Upper lobe of right lung (tissue), 1 donor: ENCODE results near the gene ANO3. TPM values are rescaled to one million over a fixed set of nuclear protein-coding genes. Genes with fewer than 3 reads are reported as not detected.

ENCODE experiments used
- ATAC-seq: fragments of 200-7000 bp; cut with Tn5 transposase; one replicate; pipeline ENCODE4 v1.9.1; 2020; ENCODE audit warnings: mild to moderate bottlenecking, moderate library complexity
- DNase-seq: peaks from one replicate; pipeline ENCODE4 v3.0.0-alpha.2; 2020
- H3K27ac ChIP-seq: fragments of 200-600 bp; one replicate; pipeline ENCODE4 v1.8.0; 2022
- H3K27me3 ChIP-seq: fragments of 200-600 bp; one replicate; pipeline ENCODE4 v1.8.0; 2022; ENCODE audit warnings: mild to moderate bottlenecking
- H3K36me3 ChIP-seq: fragments of 200-600 bp; one replicate; pipeline ENCODE4 v1.8.0; 2022
- H3K4me1 ChIP-seq: fragments of 200-600 bp; one replicate; pipeline ENCODE4 v1.8.0; 2022
- H3K4me3 ChIP-seq: fragments of 200-600 bp; one replicate; pipeline ENCODE4 v1.8.0; 2022; ENCODE audit warnings: mild to moderate bottlenecking
- H3K9me3 ChIP-seq: fragments of 200-600 bp; one replicate; pipeline ENCODE4 v1.8.0; 2022
- CTCF ChIP-seq: fragments of 200-600 bp; IDR thresholded peaks from one replicate; pipeline ENCODE4 v1.8.0; 2022; ENCODE audit warnings: antibody characterized with exemption
- intact Hi-C: fragments of 100-400 bp; cut with DNase I; formaldehyde crosslinking; loops from one replicate; pipeline ENCODE4 v1.11.0; 2022
- total RNA-seq: library from RNA; stranded (reverse); fragmentation: NEBNext Ultra II Directional; extraction: Animal tissue kit (Norgen Biotek cat#: 25700); gene quantifications from one replicate; pipeline ENCODE4 v1.2.1, GENCODE V29; 2021
- donor health status: DM: no; HTN: yes; CAD: no; lungs with severe emphysema.

ANO3 gene
- total RNA-seq, 1 donor from 2014 or later = 1.2 TPM

- intact Hi-C loops = no loop called here
- Histone ChIP-seq H3K4me3 (no peak overlapping the region), H3K27me3 (no peaks in the 10 kb centered on the region)
These were observed 374.3 kb downstream of the ANO3 start for GRCh38 chr11:26706181-26706580.

GRCh38 chr11:26708736-26709456 lies 377.0 kb downstream of the ANO3 start:
- DNase-seq (no peak), ATAC-seq (no peak)
- Histone ChIP-seq H3K27ac (no peak overlapping the region), H3K27me3 (no peaks in the 10 kb centered on the region), H3K4me1 (no peaks in the 10 kb centered on the region), H3K4me3 (no peak overlapping the region), H3K9me3 (no peaks in the 10 kb centered on the region), H3K36me3 (no peaks in the 10 kb centered on the region)
- intact Hi-C loops = no loop called here
- no peak for TF ChIP-seq CTCF

More at GRCh38 chr11:26706181-26706580, 374.3 kb downstream of the ANO3 start:
- Histone ChIP-seq H3K27ac (no peak overlapping the region), H3K36me3 (no peaks in the 10 kb centered on the region), H3K9me3 (no peaks in the 10 kb centered on the region), H3K4me1 (no peaks in the 10 kb centered on the region)
- TF ChIP-seq CTCF = no peak
- DNase-seq (no peak), ATAC-seq (no peak)

GRCh38 chr11:26710489-26710888 lies 378.6 kb downstream of the ANO3 start:
- intact Hi-C loops = no loop called here

GRCh38 chr11:26712497-26712896 lies 380.6 kb downstream of the ANO3 start:
- no peak for TF ChIP-seq CTCF
- no peak overlapping the region for H3K27ac ChIP-seq
- intact Hi-C loops = no loop called here
- H3K9me3 ChIP-seq = no peaks in the 10 kb centered on the region
- no peaks in the 10 kb centered on the region for H3K36me3 ChIP-seq
- no peaks in the 10 kb centered on the region for H3K27me3 ChIP-seq
- H3K4me3 ChIP-seq = no peak overlapping the region
- no peak for DNase-seq
- H3K4me1 ChIP-seq = no peaks in the 10 kb centered on the region
- no peak for ATAC-seq

More at GRCh38 chr11:26710489-26710888, 378.6 kb downstream of the ANO3 start:
- Histone ChIP-seq H3K27ac (no peak overlapping the region), H3K4me1 (no peaks in the 10 kb centered on the region), H3K9me3 (no peaks in the 10 kb centered on the region), H3K4me3 (no peak overlapping the region), H3K36me3 (no peaks in the 10 kb centered on the region), H3K27me3 (no peaks in the 10 kb centered on the region)
- ATAC-seq = no peak
- TF ChIP-seq CTCF = no peak
- DNase-seq = no peak

Other genes with a start within 250 kb of the ANO3 start
- gene MUC15, start 240.1 kb downstream of the ANO3 start, total RNA-seq = 10.5 TPM